Activated effector memory CD4-positive, alpha-beta T cell treated with Interleukin-2 at 50 U/mL for 16 hours (primary cell): ENCODE data around the gene ACOT13.
"Not testable (repeated sequence)": the region's sequence is repeated elsewhere in the genome, so short reads cannot be mapped to it uniquely, and the experiment has no call there.

ENCODE experiments used
- DNase-seq: peaks from one replicate; pipeline ENCODE4 v3.0.0-alpha.2; 2020

The ACOT13 gene

GRCh38 chr6:24666641-24667377, at the start of gene ACOT13, which contains the start of gene TDP2:
ACOT13 (plus strand) TSS chr6:24667077; CDS start chr6:24667264, 187 bp downstream.
TDP2 (minus strand) TSS chr6:24666899; CDS start chr6:24666862, 37 bp downstream.
- peak; percentile 95 for DNase-seq

DNA sequence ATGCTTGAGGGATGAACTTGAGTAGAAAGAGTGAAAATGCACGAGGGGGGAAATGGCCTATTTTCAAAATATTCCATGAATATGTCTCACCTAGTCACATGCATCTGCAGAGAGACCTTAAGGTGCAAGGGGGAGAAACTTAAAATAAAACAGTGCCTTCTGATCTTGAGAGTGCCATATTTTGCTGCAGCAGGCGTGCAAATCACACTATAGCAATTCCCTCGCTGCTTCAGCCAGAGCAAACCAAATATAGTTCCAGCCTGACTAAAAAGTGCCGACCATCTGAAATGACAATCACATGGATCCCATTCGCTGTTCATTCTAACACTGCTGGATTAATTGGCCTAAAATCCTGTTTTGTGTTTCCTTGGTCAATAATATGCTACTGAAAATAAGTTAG, 47.2 kb upstream of the ACOT13 start:
- DNase-seq, result no peak

DNA sequence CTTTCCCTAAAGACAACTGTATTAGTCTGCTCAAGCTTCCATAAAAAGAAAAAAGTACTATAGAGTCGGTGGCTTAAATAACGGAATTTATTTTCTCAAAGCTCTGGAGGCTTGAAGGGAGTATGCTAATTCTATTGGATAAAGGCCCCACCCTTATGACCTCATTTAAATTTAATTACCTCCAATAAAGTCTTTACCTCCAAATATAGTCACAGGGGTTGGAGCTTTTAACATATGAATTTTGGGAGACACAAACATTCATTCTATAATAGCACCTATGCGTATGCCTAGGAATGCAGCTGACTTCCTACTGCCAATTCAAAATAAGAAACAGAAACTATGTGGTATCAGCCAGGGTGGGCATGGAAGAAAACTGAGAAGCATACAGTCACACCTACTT, 46.2 kb upstream of the ACOT13 start:
- DNase-seq, result no peak

- no peak for DNase-seq
Observed at GRCh38 chr6:24621626-24622289, 45.1 kb upstream of the ACOT13 start.

GRCh38 chr6:24630856-24631505, 35.9 kb upstream of the ACOT13 start:
- DNase-seq, result no peak

DNA sequence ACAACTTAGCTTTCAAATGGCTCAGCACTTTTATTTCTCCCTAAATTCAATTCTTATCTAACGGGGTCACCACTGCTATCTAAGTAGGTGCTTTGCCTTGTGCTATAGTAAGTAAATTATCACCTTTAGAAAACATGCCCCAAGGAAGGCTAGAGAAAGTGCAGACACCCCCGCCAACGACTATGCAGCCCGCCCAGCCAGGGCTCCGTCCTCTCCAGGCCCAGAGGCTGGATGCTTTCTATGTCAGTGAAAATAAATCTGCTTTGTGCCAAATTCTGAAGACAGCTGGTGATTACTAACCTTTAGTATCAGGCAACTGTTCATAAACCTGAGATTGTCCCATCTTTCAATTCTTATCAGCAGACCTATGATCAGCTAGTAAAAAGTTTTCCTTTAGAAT, 35.2 kb upstream of the ACOT13 start:
- no peak for DNase-seq

DNA sequence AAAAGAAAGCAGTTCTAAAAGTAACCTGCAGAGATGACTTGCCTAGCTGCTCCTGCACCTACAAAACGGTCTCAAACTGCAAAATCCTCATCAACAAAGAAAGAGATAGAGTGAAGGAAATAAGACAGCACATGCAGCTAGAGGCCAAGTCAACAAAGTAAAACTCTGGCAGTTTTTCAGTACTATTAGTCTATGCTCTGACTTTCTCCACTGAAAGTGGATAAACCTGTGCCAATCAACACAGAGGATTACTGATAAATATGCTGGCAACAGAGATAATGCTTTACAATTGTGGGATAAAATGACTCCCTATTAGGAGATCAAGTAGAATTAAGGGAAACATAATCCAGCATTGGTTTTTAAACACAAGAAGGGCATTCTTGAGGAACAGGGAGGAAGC, 34.3 kb upstream of the ACOT13 start:
- DNase-seq, result no peak

DNA sequence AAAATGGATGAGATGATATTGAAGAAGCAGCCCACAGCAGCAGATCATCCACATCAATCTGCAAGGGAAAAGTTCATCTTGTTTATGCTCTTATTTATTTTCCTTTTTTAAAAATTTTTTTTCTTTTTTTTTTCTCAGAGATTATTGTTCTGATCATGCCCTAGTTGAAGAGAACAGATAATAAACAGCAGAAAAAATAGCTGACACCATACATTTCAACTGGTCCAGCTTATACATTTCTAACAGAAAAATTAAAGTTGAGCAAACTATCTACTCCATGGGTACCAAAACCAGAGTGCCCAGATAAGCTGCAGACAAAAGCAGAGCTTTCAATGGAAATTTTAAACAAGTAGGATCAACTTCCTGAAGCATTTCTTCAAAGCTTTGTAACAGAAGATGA, 30.2 kb upstream of the ACOT13 start:
- no peak for DNase-seq

DNA sequence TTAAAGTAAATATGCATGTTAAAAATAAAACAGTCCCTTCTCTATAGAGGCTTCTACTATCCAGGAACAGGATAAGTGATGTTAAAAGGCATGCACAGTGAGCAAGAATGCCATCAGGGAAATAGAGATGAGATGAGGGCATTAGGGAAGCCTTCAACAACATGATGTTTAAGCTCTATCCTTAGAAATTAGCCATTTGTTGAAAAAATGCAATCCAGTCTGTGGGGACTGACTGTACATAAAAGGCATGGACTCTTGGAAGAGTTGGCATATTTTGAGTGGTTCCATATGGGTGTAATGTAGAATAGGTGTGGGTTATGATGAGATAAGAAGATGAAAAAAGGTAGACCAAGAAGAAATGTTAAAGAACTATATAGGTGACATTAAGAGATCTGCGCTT, 26.7 kb upstream of the ACOT13 start:
- DNase-seq, result no peak

DNA sequence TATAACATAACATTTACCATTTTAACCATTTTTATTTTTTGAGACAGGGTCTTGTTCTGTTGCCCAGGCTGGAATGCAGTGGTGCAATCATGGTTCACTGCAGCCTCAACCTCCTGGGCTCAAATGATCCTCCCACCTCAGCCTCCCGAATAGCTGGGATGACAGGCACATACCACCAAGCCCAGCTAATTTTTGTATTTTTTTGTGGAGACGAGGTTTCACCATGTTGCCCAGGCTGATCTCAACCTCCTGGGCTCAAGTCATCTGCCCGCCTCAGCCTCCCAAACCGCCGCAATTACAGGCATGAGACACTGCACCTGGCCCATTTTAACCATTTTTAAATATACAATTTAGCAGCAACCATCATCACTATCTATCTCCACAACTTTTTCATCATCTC, 26.2 kb upstream of the ACOT13 start:
- DNase-seq, result not testable (repeated sequence)

GRCh38 chr6:24642061-24642460, 24.8 kb upstream of the ACOT13 start:
- DNase-seq, result no peak

GRCh38 chr6:24643920-24644319, 23.0 kb upstream of the ACOT13 start:
- no peak for DNase-seq

DNA sequence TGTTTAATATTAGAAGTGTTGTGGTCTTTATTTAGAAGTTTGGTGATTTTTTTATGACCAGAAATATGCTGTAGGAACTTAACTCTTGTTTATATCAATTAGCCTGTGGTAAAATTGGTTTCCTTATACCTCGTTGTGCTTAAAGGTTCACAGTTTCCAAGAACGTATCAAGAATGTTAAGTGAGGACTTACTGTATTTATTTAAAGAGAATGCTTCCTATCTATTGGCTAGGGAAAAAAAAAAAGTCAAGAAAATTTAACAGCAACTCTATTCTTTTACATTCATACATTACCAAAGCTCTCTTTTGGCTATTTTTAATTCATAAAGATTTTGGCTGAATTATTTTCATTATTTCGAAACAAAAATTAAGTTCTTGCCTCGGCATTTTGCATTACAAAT, 22.5 kb upstream of the ACOT13 start:
- DNase-seq, result no peak

GRCh38 chr6:24646771-24647170, 20.1 kb upstream of the ACOT13 start:
- DNase-seq, result no peak

- DNase-seq, result no peak
Observed at GRCh38 chr6:24648276-24648675, 18.6 kb upstream of the ACOT13 start.

GRCh38 chr6:24649691-24650090, 17.2 kb upstream of the ACOT13 start:
- DNase-seq, result no peak

GRCh38 chr6:24650365-24650764, 16.5 kb upstream of the ACOT13 start:
- DNase-seq, result no peak

GRCh38 chr6:24655215-24655614, 11.7 kb upstream of the ACOT13 start:
- no peak for DNase-seq

- DNase-seq, result no peak
Observed at GRCh38 chr6:24658573-24659560, 8.0 kb upstream of the ACOT13 start.

DNA sequence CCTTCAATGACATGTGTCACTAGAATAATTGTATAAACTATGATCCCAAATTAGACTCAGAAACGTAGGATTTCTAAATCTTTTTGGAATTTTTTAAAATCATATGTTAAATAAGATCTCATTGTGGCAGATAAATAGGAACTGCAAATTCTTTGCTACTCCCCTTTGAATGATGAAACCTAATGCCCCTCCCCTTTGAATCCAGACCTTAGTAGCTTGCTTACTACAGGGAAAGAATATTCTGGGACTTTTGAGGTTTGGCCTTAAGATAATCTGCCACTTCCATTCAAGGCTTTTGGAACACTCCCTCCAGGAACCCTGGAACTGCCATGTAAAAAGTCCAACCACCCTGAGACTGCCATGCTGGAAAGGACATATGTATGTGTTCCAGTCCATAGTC, 7.3 kb upstream of the ACOT13 start:
- no peak for DNase-seq

DNA sequence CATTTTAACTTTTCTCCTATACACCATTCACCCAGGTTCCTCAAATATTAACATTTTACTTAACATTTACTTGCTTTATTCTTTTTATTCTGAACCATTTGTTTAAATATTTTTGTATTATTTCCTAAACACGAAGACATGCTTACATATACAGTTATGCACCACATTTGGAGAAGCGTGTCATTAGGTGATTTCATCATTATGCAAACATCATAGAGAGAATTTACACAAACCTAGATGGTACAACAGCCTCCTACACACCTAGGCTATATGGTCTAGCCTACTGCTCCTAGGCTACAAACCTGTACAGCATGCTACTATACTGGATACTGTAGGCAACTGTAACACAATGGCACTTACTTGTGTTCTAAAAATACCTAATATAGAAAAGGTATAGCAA, 6.8 kb upstream of the ACOT13 start:
- no peak for DNase-seq

GRCh38 chr6:24661759-24662158, 5.1 kb upstream of the ACOT13 start:
- DNase-seq, result not testable (repeated sequence)

- DNase-seq, result no peak
Observed at GRCh38 chr6:24662236-24662635, 4.6 kb upstream of the ACOT13 start.
